GM23338 (cell line): Measurements from ENCODE around the gene TCF3.

ENCODE experiments used
- CREB1 ChIP-seq: fragments of 250-450 bp; sonication (Bioruptor Pico); IDR thresholded peaks from 2 replicates; pipeline ENCODE4 v1.5.0; 2020; ENCODE audit warnings: low read depth, mild to moderate bottlenecking, moderate library complexity
- EZH2 ChIP-seq: fragments of 200-600 bp; sonication (generic); IDR thresholded peaks from one replicate; pipeline ENCODE4 v1.8.0; 2017; ENCODE audit warnings: antibody characterized with exemption, mild to moderate bottlenecking, low read depth; ENCODE audit not compliant: unreplicated experiment
- EZH2phosphoT487 ChIP-seq: fragments of 200-600 bp; sonication (generic); IDR thresholded peaks from one replicate; pipeline ENCODE4 v1.8.1; 2018; ENCODE audit warnings: antibody characterized with exemption; ENCODE audit not compliant: unreplicated experiment
- JUNB ChIP-seq: IDR thresholded peaks from one replicate; pipeline ENCODE4 v1.6.1; 2016; ENCODE audit warnings: antibody characterized with exemption; ENCODE audit not compliant: unreplicated experiment
- POLR2AphosphoS5 ChIP-seq: IDR thresholded peaks from 2 replicates; pipeline ENCODE4 v1.6.1; 2016; ENCODE audit warnings: antibody characterized with exemption, low read depth
- STAT1 ChIP-seq: IDR thresholded peaks from one replicate; pipeline ENCODE4 v1.6.1; 2016; ENCODE audit warnings: antibody characterized with exemption; ENCODE audit not compliant: unreplicated experiment
- ZNF114 ChIP-seq: fragments of 250-450 bp; sonication (Bioruptor Pico); IDR thresholded peaks from 2 replicates; pipeline ENCODE4 v1.5.0; 2020; ENCODE audit warnings: mild to moderate bottlenecking, moderate library complexity
- TF ChIP-seq, protein P1 (sequence below), 2 experiments: fragments of 200-600 bp in 1 of 2; sonication (generic) in 1 of 2; conservative IDR thresholded peaks; 2 replicates each; pipeline versions ENCODE4 v1.5.1 to v1.6.1; 2016 to 2017; ENCODE audit warnings: antibody characterized with exemption in 2 of 2, low read depth in 2 of 2, mild to moderate bottlenecking in 2 of 2, moderate library complexity in 1 of 2
- TF ChIP-seq, protein P2 (sequence below): IDR thresholded peaks from one replicate; pipeline ENCODE4 v1.6.1; 2018; ENCODE audit warnings: antibody characterized with exemption; ENCODE audit not compliant: unreplicated experiment

DNA sequence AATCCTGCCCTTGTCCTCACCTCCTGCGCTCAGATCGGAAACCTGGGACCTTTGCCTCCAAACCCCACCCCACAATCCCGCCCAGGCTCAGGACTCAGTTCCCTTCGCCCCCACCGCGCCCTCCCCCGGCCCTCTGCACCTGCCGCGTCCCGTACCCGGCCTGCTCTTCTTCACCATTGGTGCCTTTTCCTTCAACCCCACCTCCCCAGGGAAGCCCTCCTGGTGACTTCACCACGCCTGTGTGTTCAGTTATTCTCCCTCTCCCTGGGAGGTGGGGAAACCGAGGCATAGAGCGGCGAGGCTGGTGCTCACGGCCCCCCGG lies 19.3 kb upstream of the TCF3 start:
- TF ChIP-seq STAT1: no peak
- TF ChIP-seq, protein P1, sequence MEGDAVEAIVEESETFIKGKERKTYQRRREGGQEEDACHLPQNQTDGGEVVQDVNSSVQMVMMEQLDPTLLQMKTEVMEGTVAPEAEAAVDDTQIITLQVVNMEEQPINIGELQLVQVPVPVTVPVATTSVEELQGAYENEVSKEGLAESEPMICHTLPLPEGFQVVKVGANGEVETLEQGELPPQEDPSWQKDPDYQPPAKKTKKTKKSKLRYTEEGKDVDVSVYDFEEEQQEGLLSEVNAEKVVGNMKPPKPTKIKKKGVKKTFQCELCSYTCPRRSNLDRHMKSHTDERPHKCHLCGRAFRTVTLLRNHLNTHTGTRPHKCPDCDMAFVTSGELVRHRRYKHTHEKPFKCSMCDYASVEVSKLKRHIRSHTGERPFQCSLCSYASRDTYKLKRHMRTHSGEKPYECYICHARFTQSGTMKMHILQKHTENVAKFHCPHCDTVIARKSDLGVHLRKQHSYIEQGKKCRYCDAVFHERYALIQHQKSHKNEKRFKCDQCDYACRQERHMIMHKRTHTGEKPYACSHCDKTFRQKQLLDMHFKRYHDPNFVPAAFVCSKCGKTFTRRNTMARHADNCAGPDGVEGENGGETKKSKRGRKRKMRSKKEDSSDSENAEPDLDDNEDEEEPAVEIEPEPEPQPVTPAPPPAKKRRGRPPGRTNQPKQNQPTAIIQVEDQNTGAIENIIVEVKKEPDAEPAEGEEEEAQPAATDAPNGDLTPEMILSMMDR (conservative IDR thresholded peaks at IDR 0.05; ENCODE audit: low read depth in 2 of 2): no peak
- no peak for TF ChIP-seq EZH2phosphoT487
- TF ChIP-seq EZH2: no peak
- no peak for TF ChIP-seq POLR2AphosphoS5
- TF ChIP-seq, protein P2, sequence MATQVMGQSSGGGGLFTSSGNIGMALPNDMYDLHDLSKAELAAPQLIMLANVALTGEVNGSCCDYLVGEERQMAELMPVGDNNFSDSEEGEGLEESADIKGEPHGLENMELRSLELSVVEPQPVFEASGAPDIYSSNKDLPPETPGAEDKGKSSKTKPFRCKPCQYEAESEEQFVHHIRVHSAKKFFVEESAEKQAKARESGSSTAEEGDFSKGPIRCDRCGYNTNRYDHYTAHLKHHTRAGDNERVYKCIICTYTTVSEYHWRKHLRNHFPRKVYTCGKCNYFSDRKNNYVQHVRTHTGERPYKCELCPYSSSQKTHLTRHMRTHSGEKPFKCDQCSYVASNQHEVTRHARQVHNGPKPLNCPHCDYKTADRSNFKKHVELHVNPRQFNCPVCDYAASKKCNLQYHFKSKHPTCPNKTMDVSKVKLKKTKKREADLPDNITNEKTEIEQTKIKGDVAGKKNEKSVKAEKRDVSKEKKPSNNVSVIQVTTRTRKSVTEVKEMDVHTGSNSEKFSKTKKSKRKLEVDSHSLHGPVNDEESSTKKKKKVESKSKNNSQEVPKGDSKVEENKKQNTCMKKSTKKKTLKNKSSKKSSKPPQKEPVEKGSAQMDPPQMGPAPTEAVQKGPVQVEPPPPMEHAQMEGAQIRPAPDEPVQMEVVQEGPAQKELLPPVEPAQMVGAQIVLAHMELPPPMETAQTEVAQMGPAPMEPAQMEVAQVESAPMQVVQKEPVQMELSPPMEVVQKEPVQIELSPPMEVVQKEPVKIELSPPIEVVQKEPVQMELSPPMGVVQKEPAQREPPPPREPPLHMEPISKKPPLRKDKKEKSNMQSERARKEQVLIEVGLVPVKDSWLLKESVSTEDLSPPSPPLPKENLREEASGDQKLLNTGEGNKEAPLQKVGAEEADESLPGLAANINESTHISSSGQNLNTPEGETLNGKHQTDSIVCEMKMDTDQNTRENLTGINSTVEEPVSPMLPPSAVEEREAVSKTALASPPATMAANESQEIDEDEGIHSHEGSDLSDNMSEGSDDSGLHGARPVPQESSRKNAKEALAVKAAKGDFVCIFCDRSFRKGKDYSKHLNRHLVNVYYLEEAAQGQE: no peak
- no peak for TF ChIP-seq CREB1 (CRISPR knock-in tag)
- TF ChIP-seq ZNF114 (CRISPR knock-in tag): no peak
- TF ChIP-seq JUNB: no peak
